ENCODE results near the gene FBXO15.

Gene FBXO15, protein sequence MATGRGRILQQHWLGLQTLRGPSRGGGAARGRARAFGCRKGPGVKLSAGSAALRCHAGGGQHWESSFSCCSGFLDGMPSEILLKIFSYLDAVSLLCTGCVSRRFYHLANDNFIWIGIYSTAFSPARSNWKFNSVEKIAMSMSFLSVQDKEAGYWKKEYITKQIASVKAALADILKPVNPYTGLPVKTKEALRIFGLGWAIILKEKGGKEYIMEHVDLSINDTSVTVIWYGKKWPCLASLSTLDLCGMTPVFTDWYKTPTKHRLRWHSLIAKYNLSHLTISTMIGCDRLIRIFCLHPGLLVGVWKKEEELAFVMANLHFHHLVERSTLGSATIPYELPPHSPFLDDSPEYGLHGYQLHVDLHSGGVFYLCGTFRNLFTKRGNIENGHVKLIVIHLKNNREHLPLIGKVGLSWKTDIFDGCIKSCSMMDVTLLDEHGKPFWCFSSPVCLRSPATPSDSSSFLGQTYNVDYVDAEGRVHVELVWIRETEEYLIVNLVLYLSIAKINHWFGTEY

DNA sequence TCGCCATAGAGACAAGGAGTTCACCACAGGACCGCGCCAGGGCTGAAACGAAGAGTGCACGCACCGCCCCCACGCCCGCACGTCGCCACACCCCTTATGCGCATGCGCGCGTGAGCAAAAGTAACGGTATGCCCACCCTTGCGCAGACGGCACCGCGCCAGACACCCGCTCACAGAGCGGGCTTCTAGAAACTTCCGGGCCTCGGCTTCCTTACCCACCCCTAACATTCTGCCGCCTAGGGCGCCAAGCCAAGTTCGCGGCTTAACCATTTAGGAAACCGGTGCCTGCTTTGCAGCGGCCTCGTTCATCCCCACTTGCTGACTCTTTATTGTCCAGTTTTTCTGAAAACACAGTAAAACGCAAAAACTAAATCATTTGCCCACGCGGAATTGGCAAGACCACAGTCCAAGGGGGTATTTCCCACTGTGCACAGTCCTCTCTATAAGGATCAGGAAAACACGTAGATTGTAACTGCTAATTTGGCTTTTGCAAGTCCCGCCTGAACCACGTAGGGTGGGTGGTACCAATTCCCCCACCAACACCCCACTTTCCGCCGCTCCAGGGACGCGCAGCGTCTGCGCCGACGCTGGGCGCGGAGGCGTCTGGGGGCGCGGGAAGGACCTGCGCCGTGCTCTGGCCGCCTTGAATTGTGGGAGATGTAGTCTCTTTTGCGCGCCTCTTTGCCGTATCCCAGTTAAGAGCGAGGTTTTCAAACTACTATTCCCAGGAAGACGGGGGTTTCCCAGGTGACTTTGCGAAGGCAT, at the start of gene FBXO15, which contains the start of gene TIMM21:
TSS of gene FBXO15 (minus strand) at position 56 of the 764 bp plus-strand sequence. CDS start at position 7, 49 bp downstream.
TSS of gene TIMM21 (plus strand) at position 745 of the 764 bp plus-strand sequence. CDS start 286 bp downstream, outside the sequence.
- peak; percentile 95 for DNase-seq

DNA sequence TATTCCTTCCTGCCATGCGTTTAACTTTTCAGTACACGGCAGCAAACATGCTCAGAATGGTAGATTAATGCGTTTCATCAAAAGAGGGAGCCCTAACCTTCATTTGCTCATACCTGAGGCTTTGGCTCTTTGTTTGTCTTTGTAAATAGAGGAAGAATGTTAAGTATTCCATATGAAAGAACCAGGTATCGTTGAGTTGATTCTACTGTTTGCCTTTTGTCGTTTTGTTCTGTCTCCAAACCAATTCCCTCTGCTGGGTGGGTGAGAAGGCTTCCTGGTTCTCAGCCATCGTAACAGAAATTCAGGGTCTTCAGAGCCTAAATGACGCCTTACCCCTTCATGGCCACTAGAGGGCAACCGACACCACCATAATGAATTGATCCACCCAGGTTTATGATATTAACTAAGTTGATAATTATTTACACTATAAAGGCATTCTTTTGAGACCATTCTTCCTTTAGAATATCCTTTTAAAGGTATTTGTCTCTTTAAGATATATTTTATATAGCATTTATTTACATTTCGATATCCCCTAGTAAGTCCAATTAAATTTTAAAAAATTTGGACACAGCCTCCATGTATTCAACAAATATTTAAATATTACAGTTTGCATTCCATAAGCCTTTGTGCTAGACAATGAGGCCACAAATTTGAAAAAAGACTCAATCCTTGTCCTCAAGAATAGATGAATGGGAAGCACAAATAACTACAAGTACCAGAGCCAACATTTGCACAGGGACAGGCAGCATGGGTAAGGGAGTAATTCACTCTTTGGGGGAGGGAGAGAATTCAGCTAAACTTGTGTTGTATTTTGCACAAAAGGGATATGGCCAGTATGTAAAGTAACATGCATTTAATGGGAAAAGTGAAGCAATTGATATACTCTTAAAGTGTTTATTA, 48.8 kb upstream of the FBXO15 start:
- peak; percentile 57 for DNase-seq

DNA sequence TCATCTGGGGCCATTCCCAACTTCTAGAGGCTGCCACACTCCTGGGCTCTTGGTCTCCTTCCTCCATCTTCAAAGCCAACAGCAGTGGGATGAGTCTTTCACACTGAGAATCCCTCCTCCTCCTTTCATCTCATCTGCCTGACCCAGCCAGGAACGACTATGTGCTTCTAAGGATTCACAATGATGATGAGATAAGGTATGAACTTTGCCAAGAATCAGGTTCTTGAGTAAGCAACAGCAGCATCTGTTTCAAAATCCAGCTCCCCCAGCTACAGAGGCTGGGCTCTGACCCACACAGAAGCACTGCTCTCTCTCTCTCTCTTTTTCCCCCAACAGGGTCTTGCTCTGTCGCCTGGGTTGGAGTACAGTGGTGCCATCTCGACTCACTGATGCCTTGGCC, 47.1 kb upstream of the FBXO15 start:
- DNase-seq, result no peak

DNA sequence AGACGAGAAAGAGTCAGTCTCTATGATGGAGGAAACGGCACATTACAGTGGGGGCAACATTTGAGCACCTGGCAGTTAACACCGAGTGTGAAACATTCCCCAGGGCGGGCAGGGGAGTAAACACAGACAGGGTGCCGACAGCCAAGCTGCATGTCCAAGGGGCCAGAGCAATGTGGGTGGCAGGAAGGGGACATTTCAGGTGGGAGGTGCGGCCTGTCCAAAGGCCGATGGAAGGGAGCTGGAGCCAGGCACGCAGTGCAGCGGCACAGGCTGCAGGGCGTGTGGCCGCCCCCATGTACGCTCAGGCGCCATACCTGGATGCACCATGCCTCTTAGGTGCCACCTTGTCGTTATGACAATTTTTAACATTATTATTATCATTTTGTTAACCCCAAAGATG, 43.9 kb upstream of the FBXO15 start:
- DNase-seq, result no peak

DNA sequence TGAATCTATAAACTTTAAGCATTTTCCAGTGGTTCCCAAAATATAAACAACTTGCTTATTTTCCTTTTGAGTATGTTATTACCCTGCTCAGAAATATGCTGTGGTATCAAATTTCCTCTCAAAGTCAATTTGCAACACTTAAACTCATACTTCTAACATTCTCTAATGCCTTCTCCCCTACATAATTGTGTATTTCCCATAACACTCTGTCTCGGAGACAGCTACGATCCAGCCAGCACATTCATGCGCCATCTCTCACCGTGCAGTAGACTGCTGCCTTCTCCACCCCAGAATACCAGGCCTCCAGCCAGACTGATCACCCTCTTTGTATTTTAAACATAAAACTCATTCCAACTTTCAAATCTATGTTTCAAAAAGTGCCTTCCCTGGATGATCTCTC, 42.5 kb upstream of the FBXO15 start:
- no peak for DNase-seq

DNA sequence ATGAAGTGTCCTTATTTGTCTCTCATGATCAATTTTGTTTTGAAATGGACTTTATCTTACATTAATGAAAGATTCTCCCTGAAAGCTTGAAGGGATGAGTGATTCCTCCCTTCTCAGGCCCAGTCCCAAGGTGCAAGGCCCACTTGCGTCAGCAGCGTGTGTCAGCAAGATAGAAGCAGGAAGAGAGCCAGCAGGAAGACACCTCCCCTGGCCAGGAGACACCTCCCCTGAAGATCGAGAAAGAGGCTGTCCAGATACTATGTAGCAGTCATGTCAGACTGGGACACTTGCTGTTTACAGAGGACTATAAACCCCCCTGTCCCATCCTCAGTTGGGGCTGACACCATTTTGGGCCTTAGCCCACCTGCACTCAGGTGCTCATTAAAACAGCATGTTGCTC, 39.0 kb upstream of the FBXO15 start:
- no peak for DNase-seq

DNA sequence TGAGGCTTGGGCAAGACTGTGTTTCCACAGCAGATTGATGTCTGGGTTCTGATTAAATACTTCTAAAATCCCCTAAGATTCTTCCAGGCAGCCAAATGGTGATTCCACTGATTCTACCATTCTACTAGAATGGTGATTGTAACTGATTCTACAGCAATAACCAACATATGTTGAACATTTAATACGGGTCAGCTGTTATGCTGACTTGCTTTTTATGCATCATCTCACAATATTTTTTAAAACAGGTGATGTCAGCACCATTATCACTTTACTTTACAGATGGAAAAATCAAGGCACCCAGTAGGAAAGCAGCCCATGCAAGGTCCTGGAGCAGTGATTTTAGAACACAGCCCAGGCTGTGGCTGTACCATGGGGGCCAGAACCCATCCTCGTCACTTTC, 38.2 kb upstream of the FBXO15 start:
- no peak for DNase-seq

DNA sequence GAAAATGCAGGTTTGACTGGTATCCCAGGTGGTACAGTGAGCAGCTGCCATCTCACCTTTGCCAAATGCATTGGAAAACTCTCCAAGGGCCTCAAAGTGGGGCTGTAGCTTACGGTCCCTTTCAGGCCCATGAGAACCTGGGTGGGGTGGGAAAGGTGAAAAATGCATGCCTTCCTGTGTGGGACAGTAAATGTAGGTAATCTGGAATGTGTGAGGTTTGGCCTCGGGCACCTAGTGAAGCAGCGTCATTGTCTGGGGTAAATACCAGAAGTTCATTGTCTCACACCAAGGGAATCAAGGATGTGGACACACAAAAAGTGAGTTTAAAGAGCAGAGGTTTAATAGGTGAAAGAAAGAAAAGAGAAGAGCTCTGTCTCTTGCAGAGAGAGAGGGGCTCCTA, 37.2 kb upstream of the FBXO15 start:
- no peak for DNase-seq

DNA sequence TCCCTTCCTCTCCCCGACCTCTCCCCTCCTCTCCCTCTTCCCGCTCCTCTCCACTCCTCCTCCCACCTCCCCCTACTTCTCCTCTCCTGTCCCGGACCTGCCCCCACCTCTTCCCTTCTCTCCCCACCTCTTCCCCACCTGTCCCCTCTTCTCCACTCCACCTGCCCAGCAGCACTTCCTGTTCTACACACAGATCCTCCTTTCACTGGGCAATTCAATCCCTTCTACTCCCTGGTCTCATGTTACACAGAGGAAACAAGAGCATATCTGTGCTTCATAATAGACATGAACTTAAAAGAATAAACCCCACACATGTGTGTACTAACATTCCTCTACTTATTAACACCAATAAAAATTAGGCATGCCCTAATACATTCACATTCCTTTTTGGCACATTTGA, 35.5 kb upstream of the FBXO15 start:
- DNase-seq, result no peak

DNA sequence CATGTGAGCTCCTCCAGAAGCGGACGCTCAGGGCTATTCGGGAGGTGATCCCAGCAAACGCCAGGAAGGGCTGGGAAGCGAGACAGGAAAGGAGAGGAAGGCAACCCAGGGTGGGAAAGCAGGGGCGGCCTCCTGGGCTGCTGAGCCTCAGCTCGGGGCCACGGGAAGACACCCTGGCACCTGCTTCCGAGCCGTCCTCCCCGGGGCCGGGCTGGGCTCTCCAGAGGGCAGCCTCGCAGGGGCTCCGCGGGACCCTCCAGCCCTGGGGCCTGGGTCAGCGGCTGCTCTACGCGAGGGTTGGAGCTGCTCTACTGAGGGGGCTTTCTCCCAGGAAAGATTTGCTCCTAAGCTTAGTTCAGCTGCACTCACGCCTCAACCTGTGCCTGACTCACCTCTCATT, 34.7 kb upstream of the FBXO15 start:
- no peak for DNase-seq

DNA sequence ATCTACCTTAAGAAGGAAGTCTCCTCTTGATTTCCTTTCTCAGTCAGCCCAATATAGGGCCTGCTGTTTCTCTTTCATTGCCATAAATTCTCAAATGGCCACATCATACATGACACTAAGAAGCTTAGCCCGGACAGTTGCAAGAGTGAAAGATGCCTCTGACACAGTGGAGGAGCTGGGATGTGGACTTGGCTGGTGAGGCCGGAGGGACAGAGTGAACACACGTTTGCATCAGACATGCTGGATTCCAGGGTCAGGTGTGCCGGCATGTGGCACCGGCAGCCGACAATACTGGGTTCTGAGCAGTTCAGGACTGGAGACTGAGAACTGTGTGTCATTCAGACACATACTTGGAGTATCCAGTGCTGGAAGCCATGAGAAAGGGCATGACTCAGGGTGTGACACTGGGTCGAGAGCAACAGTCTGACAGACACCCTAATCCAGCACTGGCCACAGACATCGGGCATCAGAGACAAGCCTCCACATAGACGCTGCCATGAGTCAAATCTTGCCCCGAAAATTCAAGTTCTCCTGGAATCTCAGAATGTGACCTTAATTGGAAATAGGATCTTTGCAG, 32.1 kb upstream of the FBXO15 start:
- DNase-seq, result no peak

DNA sequence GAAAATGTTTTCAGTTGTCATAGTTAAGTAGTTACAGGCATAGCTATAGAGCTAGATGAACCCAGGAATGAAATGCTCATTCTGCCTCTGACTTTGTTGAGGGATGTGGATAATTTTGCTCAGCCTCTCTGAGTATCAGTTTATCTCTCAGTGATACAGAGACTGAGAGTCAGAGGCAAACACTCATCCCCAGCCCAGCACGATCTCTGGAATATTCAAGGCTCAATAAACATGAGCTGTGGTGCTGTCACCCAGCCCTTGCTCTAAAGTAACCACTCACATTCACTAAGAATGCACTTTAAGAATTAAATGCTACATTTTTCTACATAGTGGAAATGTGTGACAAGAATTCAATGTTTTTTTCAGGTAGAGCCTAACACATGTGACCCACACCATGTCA, 31.2 kb upstream of the FBXO15 start:
- DNase-seq, result no peak

DNA sequence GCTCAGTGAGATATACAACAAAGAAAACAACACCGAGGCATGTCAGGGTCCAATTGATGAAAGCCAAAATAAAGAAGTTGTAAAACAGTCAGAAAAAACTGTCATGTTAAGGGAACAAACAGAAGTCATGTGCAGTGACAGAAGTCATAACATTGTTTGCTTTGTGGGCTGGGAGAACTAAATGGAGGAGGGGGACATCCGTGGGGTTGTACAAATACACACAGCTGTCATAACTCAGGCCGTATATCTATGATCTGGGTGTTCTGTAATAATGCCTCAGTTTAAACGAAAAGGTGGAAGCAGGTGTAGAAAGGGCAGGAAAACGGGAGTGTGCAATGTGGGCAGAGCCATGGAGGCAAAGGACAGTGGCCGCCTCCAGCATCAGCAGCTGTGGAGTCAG, 28.0 kb upstream of the FBXO15 start:
- no peak for DNase-seq

DNA sequence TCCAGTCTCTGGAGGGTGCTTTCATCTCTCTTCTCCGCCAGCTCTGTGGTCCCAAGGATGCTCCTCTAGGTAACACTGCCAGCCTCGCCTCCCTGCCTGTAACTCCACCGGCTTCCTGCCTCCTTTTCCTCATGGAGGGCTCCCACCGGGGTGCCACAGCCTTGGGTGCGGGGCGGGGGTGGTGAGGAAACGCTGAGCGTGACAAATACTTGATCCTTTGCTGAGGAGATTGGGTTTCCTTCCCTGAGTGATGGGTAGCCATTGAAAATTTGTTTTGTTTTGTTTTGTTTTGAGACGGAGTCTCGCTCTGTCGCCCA, 25.8 kb upstream of the FBXO15 start:
- DNase-seq, result no peak

DNA sequence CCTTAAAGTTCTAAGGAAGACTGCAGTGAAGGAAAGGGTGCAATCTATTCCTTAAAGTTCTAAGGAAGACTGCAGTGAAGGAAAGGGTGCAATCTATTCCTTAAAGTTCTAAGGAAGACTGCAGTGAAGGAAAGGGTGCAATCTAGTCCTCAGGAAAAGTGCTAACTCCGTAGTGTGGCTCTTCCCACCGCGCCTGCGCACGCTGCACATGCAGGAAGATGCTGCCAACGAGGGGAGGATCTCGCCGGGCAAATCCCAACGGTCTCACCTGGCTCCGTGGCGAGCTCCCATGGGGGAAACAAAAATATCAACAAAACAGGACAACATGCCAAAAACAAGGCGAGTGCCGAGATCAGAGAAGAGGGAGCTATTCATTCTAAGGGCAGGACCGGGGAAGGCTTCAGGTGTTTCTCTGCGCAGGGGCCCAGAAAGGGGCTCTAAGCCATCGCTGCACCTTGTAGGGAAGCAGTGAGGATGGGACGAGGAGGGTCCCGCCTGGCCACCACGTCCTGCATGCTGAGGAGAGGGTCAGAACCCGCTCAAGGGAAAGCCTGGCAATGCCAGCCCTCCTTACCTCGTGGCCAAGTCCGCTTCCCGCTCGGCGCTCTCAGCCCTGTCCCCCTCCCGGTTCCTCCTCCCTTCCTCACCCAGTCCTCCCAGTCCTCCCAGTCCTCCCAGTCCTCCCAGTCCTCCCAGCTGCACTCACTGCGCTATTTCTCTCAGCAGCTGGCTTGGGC, 25.2 kb upstream of the FBXO15 start:
- DNase-seq, result no peak

DNA sequence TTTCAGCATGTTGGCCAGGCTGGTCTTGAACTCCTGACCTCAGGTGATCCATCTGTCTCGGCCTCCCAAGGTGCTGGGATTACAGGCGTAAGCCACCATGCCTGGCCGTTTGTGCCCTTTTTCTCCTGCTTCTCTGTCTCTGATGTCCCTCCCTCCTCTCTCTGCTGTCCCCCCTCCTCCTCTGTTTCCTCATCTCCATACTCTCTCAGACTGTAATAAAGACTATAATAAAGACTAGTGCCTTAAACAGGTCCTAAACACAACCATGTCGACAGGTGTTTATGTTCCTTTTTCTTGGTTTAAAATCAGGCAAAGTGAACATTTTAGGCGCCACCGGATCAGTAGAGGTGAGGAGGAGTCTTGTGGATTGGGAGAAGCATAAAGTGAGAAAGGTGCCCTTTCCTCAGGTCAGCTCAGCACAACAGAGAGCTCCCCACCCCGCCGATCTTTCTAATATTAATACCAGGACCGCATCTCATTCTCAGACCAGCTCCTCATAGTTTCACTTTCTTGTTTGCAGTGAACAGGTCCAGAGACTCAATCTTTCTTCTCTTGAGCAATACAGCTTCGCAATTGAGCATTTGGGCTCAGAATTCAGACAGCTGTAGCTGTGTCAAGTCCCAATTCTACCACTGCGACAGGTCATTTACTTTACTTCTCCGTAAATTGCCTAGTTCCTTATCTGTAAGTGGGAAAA, 24.4 kb upstream of the FBXO15 start:
- no peak for DNase-seq

DNA sequence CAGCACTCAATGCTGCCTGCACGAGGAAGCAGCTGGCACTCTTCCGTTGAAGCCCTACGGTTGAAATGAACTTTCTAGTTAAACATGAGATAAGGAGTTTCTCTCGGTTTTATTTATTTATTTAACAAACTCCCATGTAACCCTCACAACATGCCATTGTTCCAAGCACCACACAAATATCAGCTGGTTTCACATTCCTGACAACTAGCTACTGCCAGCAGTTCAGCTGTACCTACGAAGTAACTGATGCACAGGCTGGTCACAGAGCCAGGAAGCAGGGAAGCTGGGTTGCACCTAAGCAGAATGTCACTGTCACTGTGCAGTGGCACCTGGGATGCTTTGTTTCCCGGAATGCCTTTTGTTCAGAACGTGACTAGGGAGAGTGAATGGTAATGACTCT, 18.8 kb upstream of the FBXO15 start:
- DNase-seq, result no peak

DNA sequence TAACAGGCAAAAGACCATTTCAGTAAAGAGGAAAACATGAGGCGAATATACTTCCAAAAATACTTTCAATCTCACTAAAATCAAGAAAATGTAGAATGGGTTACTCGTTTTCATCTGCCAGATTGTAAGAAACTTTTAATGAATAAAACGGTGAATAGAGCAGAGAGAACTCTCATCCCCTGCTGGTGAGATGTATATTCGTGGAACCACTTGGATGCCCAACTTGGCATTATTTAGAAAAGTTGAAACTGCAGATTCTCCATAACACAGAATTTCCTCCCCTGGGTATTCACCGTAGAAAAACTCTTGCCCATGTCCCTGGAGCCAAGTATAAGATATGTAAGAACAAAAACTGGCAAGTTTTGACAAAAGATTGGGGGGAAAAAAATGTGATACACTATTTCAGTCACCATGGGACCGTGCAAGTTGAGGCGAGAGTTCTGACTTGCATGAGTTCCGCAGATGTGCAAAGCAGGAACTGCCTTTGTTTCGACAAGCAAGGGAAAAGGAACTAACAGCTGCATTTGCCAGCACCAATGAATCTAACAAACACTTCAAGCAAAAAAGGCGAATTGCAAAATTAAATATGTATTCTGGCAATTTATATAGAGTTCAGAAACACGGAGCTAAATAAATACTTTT, 15.5 kb upstream of the FBXO15 start:
- peak; percentile 1 for DNase-seq

DNA sequence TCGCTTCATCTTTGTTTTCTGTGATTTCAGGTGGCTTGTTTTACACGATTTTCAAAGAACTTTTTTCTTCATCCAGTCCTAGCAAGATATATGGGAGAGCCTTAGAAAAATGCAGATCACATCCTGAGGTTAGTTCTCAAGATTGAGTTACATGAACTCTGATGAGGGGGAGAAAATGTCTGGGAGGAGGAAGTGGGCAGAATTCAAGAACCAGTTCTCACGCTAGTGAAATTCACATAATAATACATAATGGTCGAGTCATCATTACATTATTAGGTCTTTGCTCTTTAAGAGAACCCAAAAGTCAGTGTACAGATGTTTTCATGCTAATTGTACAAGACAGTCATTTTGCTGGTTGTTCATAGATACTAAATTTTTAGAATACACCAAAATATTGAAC, 7.6 kb upstream of the FBXO15 start:
- DNase-seq, result no peak

DNA sequence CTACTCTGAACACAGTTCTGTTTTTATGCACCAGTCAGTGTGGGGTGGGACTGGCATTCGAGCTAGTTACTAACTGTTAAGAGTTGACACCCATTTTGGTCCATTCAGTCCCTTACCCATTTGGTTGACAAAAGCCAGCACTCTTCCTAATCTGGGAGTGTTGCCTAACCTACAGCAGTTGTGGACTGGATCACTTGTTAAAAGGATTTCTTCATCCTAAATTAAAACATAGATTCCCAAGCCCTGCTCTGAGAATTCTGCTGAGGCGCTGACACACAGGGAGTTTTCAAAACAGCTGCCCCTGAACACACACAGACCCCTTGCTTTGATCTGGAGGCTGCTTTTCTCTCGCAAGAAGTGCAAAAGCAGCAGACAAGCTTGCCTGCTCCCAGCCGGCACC, 7.1 kb upstream of the FBXO15 start:
- DNase-seq, result no peak

DNA sequence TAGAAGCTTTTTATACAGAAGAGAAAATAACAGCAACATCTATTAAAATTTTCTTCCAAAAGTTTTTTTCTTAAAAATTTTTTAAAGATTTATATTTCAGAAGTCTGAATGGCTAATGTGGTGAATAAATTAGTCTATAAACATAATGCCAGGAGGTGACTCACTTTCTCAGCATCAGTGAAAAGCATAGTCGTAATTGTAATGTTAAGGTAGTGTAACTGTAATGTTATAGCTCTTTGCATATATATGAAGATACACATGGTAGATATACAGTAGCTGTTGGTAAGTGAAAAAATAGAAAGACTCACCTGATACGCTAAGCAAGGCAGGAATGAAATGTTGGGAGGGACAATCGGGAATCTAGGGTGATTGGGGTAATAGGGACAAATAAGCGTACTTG, 6.2 kb upstream of the FBXO15 start:
- no peak for DNase-seq

All from midbrain (tissue), 1 donor.